Liver (tissue), 9 donors: ENCODE measurements around the gene CEL. TPM values are rescaled to one million over a fixed set of nuclear protein-coding genes. Genes with fewer than 3 reads are reported as not detected.
"Not testable (repeated sequence)": the region's sequence is repeated elsewhere in the genome, so short reads cannot be mapped to it uniquely, and the experiment has no call there.

Experiments used
- DNase-seq: peaks from one replicate; pipeline ENCODE4 v3.0.0-alpha.2; 2017; ENCODE audit warnings: low spot score
- H3K27ac ChIP-seq, 2 donors: one replicate each; pipeline ENCODE4 v1.7.0; 2013; ENCODE audit warnings: inconsistent platforms in 2 of 2, low read length in 2 of 2, control low read depth in 1 of 2, low read depth in 1 of 2, mild to moderate bottlenecking in 1 of 2
- H3K27me3 ChIP-seq, 4 donors: one replicate each; pipeline versions ENCODE4 v1.6.1 to v1.7.0; 2013; ENCODE audit warnings: low read length in 3 of 4, inconsistent platforms in 1 of 4, mild to moderate bottlenecking in 1 of 4, moderate library complexity in 1 of 4; ENCODE audit not compliant: control insufficient read depth in 4 of 4, insufficient read depth in 4 of 4
- H3K36me3 ChIP-seq, 4 donors: one replicate each; pipeline versions ENCODE4 v1.6.1 to v1.7.0; 2013; ENCODE audit warnings: low read length in 3 of 4, mild to moderate bottlenecking in 3 of 4, low read depth in 1 of 4, moderate library complexity in 1 of 4; ENCODE audit not compliant: control insufficient read depth in 4 of 4, insufficient read depth in 3 of 4
- H3K4me1 ChIP-seq, 4 donors: one replicate each; pipeline versions ENCODE4 v1.6.1 to v1.7.0; 2013; ENCODE audit warnings: low read length in 3 of 4, mild to moderate bottlenecking in 3 of 4, moderate library complexity in 1 of 4; ENCODE audit not compliant: control insufficient read depth in 4 of 4, insufficient read depth in 4 of 4
- H3K4me3 ChIP-seq, 3 donors: one replicate each; pipeline versions ENCODE4 v1.6.1 to v1.7.0; 2013; ENCODE audit warnings: low read length in 3 of 3, control low read depth in 1 of 3, low read depth in 1 of 3, mild to moderate bottlenecking in 1 of 3
- H3K9ac ChIP-seq, 2 donors: one replicate each; pipeline ENCODE4 v1.7.0; 2013; ENCODE audit warnings: low read length in 2 of 2, mild to moderate bottlenecking in 2 of 2, moderate library complexity in 2 of 2, control low read depth in 1 of 2, low read depth in 1 of 2
- H3K9me3 ChIP-seq, 4 donors: one replicate each; pipeline versions ENCODE4 v1.6.1 to v1.7.0; 2013; ENCODE audit warnings: low read length in 3 of 4; ENCODE audit not compliant: control insufficient read depth in 4 of 4
- ATF3 ChIP-seq: IDR thresholded peaks from 2 replicates; pipeline ENCODE4 v1.6.1; 2016; ENCODE audit warnings: antibody characterized with exemption
- EGR1 ChIP-seq, 2 donors: IDR thresholded peaks; 2 replicates each; pipeline ENCODE4 v1.6.1; 2016 to 2018; ENCODE audit warnings: antibody characterized with exemption in 2 of 2, low read depth in 2 of 2
- FOXA1 ChIP-seq: IDR thresholded peaks from 2 replicates; pipeline ENCODE4 v1.6.1; 2016; ENCODE audit warnings: antibody characterized with exemption
- FOXA2 ChIP-seq: IDR thresholded peaks from 2 replicates; pipeline ENCODE4 v1.6.1; 2016; ENCODE audit warnings: antibody characterized with exemption
- GABPA ChIP-seq, 2 donors: IDR thresholded peaks in 1 of 2; conservative IDR thresholded peaks in 1 of 2; 2 replicates each; pipeline ENCODE4 v1.6.1; 2016; ENCODE audit warnings: antibody characterized with exemption in 2 of 2, mild to moderate bottlenecking in 1 of 2, moderate library complexity in 1 of 2
- HNF4G ChIP-seq: IDR thresholded peaks from 2 replicates; pipeline ENCODE4 v1.6.1; 2016; ENCODE audit warnings: antibody characterized with exemption
- JUND ChIP-seq, 2 donors: IDR thresholded peaks; 2 replicates each; pipeline ENCODE4 v1.6.1; 2016; ENCODE audit warnings: antibody characterized with exemption in 2 of 2
- MAX ChIP-seq: IDR thresholded peaks from 2 replicates; pipeline ENCODE4 v1.6.1; 2016; ENCODE audit warnings: antibody characterized with exemption
- NR2F2 ChIP-seq: IDR thresholded peaks from 2 replicates; pipeline ENCODE4 v1.6.1; 2016; ENCODE audit warnings: antibody characterized with exemption
- RAD21 ChIP-seq, 2 donors: IDR thresholded peaks; 2 replicates each; pipeline ENCODE4 v1.6.1; 2016; ENCODE audit warnings: antibody characterized with exemption in 2 of 2, mild to moderate bottlenecking in 2 of 2
- RXRA ChIP-seq, 2 donors: IDR thresholded peaks; 2 replicates each; pipeline ENCODE4 v1.6.1; 2017 to 2018; ENCODE audit warnings: antibody characterized with exemption in 2 of 2, mild to moderate bottlenecking in 1 of 2
- TAF1 ChIP-seq: conservative IDR thresholded peaks from 2 replicates; pipeline ENCODE4 v1.6.1; 2016; ENCODE audit warnings: antibody characterized with exemption, mild to moderate bottlenecking
- YY1 ChIP-seq: IDR thresholded peaks from 2 replicates; pipeline ENCODE4 v1.6.1; 2016; ENCODE audit warnings: antibody characterized with exemption, mild to moderate bottlenecking
- WGBS: extraction: QIAGEN DNeasy Blood & Tissue Kit; methylation state at CpG from one replicate; pipeline ENCODE4 v1.1.7; 2013; 5-methylcytosine and 5-hydroxymethylcytosine counted together
- polyA plus RNA-seq, 2 donors: library from polyadenylated mRNA; stranded (reverse) in 1 of 2; unstranded in 1 of 2; fragments of 200-250 nt in 1 of 2; fragments of >200 nt in 1 of 2; fragmentation: Nextera tagmentation in 1 of 2; extraction: Ambion mirVana in 1 of 2; gene quantifications; one replicate each; pipeline versions ENCODE4 v1.2.1 to v1.2.3, GENCODE V29; 2013 to 2015
- total RNA-seq, 2 donors: library from RNA; depleted of rRNA; stranded (reverse); fragments of >200 nt; gene quantifications; one replicate each; pipeline ENCODE4 v1.2.3, GENCODE V29; 2014
- TF ChIP-seq, protein P1 (sequence below): IDR thresholded peaks from 2 replicates; pipeline ENCODE4 v1.6.1; 2016; ENCODE audit warnings: antibody characterized with exemption
- TF ChIP-seq, protein P2 (sequence below): IDR thresholded peaks from 2 replicates; pipeline ENCODE4 v1.6.1; 2016; ENCODE audit warnings: antibody characterized with exemption, mild to moderate bottlenecking
- donor health status: healthy.
- donor health status: healthy.
- donor health status: healthy.
- donor health status: healthy.
- donor health status: healthy.

Gene CEL
- total and polyA plus RNA-seq, 4 donors: 0.08 to 0.25 (median 0.09) TPM; not detected in 1

GRCh38 chr9:133071484-133072150, 9.8 kb downstream of the CEL start (continued):
- TF ChIP-seq MAX: no peak
- TF ChIP-seq NR2F2: no peak
- TF ChIP-seq RXRA (IDR thresholded peaks at IDR 0.05): no peak

DNA sequence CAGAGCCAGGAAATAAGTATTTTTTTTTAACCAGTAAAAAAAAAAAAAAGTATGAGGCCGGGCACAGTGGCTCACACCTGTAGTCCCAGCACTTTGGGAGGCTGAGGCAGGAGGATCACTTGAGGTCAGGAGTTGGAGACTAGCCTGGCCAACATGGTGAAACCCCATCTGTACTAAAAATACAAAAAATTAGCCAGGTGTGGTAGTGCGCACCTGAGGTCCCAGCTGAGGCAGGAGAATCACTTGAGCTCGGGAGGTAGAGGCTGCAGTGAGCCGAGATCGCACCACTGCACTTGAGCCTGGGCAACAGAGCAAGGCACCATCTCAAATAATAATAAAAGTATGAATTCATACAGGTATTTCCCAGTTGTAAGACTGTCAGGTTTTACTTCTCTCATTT, 10.4 kb downstream of the CEL start:
- WGBS: 93% methylated on average over 5 of the region's 5 CpGs
- not testable (repeated sequence) for H3K4me1 ChIP-seq, H3K4me3 ChIP-seq, H3K36me3 ChIP-seq, DNase-seq, H3K27ac ChIP-seq, H3K27me3 ChIP-seq, H3K9ac ChIP-seq, H3K9me3 ChIP-seq

DNA sequence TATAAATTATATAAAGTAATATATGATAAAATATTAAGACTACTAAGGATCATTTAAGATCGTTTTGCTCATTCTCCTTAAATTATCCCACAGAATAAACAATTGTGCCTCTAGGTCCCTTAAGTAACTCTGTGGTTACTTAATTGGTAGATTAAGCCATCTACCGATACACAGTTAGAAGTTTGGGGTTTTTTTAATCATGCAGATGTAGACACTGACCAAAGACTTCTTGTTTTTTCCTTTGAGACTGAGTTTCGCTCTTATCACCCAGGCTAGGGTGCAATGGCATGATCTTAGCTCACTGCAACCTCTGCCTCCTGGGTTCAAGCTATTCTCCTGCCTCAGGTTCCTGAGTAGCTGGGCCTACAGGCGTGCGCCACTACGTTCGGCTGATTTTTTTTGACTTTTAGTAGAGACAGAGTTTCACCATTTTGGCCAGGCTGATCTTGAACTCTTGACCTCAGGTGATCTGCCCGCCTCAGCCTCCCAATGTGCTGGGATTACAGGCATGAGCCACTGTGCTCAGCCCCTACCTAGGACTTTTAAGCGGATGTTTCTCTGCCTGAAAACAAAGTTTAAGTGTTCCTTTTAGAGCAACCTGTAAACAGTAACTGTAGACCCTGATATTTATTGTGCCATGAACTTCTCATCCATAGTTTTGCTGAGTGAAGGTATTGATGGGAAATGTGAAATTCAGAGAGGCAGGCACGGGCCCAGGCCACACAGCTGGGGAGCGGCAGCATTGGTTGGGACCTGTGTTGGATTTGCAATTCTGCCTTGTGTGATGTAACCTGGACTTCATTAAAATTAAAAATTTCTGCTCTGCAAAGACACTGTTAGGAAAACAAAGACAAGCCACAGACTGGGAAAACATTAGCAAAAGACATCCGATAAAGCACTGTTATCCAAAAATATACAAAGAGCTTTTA, 11.6 kb downstream of the CEL start:
- WGBS: 85% methylated on average over 12 of the region's 12 CpGs
- TF ChIP-seq, protein P1, sequence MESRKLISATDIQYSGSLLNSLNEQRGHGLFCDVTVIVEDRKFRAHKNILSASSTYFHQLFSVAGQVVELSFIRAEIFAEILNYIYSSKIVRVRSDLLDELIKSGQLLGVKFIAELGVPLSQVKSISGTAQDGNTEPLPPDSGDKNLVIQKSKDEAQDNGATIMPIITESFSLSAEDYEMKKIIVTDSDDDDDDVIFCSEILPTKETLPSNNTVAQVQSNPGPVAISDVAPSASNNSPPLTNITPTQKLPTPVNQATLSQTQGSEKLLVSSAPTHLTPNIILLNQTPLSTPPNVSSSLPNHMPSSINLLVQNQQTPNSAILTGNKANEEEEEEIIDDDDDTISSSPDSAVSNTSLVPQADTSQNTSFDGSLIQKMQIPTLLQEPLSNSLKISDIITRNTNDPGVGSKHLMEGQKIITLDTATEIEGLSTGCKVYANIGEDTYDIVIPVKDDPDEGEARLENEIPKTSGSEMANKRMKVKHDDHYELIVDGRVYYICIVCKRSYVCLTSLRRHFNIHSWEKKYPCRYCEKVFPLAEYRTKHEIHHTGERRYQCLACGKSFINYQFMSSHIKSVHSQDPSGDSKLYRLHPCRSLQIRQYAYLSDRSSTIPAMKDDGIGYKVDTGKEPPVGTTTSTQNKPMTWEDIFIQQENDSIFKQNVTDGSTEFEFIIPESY: no peak
- no peak for TF ChIP-seq FOXA1
- TF ChIP-seq, protein P2, sequence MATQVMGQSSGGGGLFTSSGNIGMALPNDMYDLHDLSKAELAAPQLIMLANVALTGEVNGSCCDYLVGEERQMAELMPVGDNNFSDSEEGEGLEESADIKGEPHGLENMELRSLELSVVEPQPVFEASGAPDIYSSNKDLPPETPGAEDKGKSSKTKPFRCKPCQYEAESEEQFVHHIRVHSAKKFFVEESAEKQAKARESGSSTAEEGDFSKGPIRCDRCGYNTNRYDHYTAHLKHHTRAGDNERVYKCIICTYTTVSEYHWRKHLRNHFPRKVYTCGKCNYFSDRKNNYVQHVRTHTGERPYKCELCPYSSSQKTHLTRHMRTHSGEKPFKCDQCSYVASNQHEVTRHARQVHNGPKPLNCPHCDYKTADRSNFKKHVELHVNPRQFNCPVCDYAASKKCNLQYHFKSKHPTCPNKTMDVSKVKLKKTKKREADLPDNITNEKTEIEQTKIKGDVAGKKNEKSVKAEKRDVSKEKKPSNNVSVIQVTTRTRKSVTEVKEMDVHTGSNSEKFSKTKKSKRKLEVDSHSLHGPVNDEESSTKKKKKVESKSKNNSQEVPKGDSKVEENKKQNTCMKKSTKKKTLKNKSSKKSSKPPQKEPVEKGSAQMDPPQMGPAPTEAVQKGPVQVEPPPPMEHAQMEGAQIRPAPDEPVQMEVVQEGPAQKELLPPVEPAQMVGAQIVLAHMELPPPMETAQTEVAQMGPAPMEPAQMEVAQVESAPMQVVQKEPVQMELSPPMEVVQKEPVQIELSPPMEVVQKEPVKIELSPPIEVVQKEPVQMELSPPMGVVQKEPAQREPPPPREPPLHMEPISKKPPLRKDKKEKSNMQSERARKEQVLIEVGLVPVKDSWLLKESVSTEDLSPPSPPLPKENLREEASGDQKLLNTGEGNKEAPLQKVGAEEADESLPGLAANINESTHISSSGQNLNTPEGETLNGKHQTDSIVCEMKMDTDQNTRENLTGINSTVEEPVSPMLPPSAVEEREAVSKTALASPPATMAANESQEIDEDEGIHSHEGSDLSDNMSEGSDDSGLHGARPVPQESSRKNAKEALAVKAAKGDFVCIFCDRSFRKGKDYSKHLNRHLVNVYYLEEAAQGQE: no peak
- no peak for TF ChIP-seq NR2F2
- no peak for TF ChIP-seq GABPA (IDR thresholded peaks at IDR 0.05 in 1 of 2, conservative IDR thresholded peaks at IDR 0.05 in 1 of 2)
- no peak for TF ChIP-seq FOXA2
- no peak for TF ChIP-seq HNF4G
- no peak for TF ChIP-seq ATF3
- TF ChIP-seq RAD21 (IDR thresholded peaks at IDR 0.05): no peak
- no peak for TF ChIP-seq EGR1 (IDR thresholded peaks at IDR 0.05; ENCODE audit: low read depth in 2 of 2)
- no peak for TF ChIP-seq YY1
- no peak for TF ChIP-seq MAX
- TF ChIP-seq TAF1: no peak
- no peak for TF ChIP-seq JUND (IDR thresholded peaks at IDR 0.05)

More for the DNA sequence above, 11.6 kb downstream of the CEL start:
- H3K4me1 ChIP-seq: no peaks in the 10 kb centered on the region
- DNase-seq: no peak
- no peak overlapping the region for H3K27ac ChIP-seq
- no peaks in the 10 kb centered on the region for H3K27me3 ChIP-seq
- H3K9me3 ChIP-seq: no peaks in the 10 kb centered on the region
- H3K9ac ChIP-seq: no peak overlapping the region
- no peaks in the 10 kb centered on the region for H3K36me3 ChIP-seq
- no peak overlapping the region for H3K4me3 ChIP-seq
